ENCODE measurements around the gene SSH3.

The SSH3 gene

DNA sequence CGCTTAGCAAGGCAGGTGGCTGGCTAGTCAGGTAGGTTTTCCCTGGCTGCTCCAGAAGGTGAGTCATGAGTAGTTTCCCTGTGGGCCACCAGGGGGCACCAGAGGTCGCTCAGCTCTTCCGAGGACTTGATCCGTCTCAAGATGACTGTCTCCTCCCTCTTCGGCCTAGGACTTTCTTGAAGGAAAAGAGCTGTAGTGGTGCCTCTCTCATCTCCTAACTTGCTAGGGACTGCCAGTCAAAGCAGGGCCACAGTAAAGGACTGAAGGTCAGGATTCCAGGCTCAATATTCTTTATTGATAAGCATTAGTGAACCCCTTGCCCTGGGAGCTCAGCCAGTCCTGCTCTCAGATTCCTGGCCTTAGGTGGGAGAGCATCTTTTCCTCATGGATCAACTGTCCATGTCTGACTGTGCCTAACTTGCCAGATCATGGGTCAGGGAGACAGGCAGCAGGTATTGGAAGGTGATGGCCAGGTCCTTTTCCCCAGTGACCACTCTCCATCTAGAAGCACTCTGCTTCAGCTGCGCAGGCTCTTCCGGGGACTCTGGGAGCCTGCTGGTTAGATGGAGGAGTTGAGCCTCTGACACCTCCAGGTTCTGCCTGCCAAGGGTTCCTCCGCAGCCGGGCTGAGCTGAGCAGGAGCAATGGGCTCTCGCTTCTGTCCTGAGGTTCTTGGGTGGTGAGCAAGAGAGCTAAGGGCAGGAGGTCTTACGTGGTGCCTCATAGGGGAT, 48.1 kb downstream of the SSH3 start:
- peak; percentile 50 for DNase-seq

DNA sequence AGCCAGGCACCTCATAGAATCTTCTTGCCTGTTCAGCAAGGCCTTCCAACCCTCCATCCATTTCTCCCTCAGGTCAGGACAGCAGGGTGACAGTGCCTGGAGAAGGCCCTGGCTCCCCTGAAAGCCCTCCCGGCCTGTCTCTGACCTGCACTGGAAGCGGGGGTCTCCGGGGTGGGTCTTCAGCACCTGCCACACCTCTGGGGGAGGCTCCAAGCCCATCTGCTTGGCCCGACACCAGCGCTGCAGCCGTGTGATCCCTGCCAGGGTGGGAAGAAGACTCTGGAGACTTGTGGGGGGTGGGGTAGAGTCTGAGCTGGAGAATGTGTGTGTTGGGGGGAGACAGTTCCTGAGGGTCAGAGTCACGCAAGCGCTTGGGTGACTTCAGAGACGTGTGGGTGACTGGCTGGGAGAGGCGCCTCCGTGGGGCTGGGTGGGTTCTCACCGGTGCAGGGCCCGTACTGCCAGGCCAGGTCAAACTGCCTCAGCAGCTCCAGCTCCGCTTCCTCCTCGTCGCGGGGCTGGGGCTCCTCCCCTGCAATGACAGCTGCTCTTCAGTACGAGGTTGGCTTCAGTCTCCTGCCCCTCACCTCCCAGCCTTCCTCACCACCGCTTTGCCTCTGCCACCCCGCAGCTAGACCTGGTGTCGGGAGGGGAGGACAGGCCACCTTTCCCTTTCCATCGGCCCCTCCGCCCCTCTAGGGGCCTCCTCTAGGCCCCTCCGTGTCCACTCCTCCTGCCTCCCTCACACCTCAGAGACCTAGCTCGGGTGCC, 49.4 kb downstream of the SSH3 start:
- peak; percentile 37 for DNase-seq

DNA sequence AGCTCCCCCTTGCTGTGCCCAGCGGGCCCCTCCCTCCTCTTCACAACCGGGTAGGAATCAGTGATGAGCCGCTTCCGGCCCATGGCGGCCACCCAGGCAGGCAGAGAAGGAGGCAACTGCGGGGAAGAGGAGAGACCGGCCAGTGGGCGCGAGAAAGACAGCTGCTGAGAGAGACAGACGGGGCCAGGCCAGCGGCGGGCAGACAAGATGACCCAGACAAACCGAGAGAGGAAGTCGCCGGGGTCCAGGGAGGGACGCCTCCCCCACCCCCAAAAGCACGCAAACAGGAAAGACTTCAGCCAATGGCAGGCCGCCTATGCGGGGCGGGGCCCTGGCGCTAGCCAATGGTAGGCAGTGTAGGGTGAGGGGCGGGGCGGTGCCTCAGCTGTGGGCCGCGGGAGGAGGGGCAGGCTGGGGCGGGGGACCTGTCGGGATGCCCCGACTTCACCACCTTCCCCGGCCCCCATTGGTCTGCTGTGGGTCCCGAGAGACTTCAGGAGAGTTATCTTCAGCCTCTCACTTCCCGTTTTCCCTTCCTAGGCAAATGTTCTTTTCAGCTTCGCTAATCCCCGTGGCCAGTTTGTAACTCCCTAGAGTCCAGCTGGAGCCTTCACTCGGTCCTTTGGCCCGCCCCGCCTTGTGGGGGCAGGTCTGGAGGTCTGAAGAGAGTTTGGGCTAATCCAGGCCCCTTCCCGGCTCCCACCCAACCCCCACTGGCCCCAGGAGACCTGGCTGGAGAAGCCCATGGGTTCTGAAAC, 50.2 kb downstream of the SSH3 start, which contains the start of gene POLD4:
Gene POLD4, minus strand, starts transcription at position 230 of the 758 bp plus-strand sequence. Its CDS starts 147 bp downstream, at position 83.
- DNase-seq, result peak; percentile 86

DNA sequence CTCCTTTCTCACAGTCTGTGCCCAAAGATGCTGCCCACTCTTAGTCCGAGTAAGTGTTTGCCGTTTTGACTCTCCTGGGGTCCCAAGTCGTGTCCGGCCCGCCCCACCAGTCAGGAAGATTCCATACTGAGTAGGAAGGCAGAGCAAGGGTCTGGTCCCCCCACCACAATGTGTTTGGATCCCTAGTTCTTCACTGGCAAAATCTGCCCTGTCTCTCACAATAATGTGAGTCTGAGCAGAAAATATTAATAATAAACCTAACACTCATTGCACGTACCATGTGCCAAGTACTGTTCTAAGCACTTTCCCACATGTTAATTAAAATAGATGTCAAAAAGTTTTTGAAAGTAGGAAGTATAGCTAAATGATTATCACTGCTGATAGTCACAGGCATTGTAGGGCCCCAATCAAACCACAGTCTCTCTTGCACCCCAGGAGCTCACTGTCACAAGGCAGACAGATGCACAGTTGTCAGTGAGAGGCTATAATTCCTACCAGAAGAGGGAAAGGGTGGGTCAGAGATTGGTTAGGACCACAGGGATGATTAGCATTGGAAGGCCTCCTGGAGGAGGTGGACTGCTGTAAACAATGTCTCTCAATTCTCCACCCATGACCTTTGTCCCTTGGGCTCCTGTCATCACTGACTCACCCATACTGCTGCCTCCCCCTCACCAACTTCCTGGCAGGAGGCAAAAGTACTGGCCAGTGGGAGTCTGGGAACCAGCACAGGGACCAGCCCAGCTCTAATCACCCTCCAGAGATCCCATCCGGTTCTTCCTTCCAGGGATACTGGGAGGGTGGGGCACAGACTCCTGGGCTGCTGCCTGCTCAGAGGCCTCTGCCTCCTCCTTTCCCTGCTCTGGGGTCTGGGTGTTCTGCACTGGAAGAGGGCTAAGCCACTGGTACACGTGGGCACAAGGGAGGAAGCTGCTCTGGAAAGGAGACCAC, 51.0 kb downstream of the SSH3 start:
- no peak for DNase-seq

DNA sequence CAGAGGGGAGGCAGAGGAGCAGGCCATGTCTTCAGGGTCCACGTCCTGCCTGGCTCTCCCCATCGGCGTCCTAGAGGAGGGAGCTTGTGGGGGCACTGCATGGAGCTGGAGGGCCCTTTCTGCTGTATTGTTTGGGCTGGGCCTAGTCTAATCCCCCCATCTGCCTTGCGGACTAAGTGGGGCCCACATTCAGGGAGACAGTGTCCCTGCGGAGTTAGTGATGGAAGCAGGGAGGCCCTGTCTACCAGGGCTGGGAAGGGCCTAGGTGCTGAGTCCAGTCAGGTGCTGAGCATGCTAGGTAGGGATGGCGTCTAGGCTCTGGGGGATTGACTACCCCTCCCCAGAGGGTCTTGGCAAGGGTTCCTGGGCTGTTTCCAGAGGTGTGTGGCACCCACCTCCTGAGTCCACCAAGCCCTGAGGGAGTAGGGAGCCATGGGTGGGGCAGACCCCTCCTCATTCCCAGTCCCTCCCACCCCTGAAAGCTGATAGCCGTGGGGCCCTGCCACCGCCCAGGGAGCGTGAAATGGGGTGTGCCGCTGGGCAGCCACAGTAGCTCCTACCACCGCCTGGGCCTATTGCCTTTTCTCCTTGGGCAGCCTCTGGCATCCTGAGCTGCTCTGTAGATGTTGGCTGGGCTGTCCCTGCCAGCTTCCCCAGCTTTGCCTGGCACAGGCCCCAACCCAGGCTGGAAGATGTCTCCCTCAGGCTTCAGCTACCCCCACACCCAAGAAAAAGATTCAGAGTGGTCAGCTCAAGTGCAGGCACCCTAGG, 51.9 kb downstream of the SSH3 start:
- no peak for DNase-seq

GRCh38 chr11:67355794-67356386, 52.6 kb downstream of the SSH3 start:
- DNase-seq, result no peak

GRCh38 chr11:67356387-67356863, 53.1 kb downstream of the SSH3 start:
- no peak for DNase-seq

DNA sequence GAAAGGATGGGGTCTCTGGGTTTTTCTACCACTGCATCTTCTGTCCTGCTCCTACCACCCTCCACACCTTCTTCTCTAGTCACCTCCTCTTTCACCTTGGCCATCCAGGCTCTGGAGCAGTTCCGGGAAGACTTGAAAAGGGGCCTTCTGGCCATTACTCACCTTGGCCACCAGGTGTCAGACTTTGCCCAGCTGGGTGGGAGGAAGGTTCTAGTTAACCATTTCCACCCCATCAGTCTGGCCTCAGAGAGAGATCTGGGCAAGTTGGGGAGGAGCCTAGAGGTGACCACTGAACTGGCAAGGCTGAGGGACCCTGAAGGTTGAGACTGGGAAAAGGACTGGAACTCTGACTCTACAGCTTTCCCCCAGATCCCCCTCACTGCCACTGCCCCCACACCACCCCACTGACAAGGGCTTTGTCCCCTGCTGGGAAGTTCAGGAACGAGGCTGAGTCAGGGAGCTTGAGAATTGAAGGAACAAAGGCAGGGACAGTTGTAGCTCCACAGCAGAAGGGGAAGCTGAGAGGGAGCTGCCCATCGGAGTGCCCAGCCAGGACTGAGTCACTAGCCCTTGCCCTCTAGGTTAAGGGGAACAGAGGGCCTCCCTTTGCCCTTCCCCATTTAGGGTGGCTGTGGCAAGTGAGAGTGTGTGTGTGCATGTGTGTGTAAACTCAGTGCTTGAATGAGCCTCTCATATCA, 53.7 kb downstream of the SSH3 start:
- DNase-seq, result peak; percentile 58

DNA sequence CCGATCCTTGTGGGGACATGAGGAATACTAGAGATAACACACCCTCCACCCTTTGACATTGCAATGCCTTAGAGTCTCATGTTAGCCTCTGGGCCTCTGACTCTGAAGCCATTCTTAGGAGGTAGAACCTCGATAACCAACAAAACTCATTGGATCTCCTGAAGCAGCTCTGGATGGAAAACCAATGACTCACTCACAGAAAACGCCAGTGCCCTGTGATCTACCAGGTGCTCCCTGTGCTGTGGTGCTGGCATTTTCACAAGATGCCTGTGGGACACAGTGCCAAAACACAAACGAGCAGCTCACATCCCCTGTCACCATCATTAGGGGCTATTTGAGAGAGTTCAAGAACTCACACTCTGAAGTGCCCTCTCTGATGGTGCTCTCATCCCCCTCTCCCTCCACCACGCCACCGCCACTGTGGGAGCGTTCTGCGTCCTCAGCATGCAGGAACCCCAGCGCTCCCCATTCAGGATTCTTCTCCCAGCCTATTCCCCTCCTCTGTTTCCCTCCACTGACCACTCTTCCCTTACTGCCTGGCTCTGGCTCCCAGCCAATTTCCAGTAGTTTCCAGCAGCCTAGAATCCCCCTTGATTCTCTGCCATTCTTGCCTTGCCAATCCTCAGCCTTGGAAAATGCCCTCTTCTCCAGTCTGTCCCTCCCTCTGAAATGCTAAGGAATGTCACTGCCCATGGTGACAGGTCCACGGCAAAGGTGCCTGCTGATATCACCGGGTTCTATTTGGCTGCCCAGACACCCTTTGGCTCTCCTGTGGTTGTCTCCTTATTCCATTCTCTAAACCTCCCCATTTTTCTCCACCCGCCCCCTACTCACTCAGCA, 54.7 kb downstream of the SSH3 start:
- no peak for DNase-seq
